Measurements from ENCODE around the gene DENND4B. TPM values are rescaled to one million over a fixed set of nuclear protein-coding genes. Genes with fewer than 3 reads are reported as not detected.

DENND4B gene
- total and polyA plus RNA-seq, 9 of the 15 experiments (the other 6 are each of a cell fraction or from before 2014, with no cell fraction given) = 9.5 to 80.5 (median 23.1) TPM

GRCh38 chr1:153995202-153995601 is 48.7 kb upstream of the DENND4B start:
- H2AFZ ChIP-seq (ENCODE audit: low read depth, low read length) = no peak overlapping the region
- ChIA-PET CTCF (ENCODE audit: low intra/inter-chr PET ratio) (interaction anchor here (0.7 kb wide), 1 partner anchor 18 kb away, joined by 3 read pairs; no protein-coding TSS in a partner anchor), POLR2A (interaction anchor here (1.1 to 1.2 kb wide), 2 partner anchors 32 to 34 kb away, joined by 4 to 5 read pairs; no protein-coding TSS in a partner anchor)
- intact Hi-C loops (cut with micrococcal nuclease) (no loop called here), in situ Hi-C loops (cut with MboI) (no loop called here)
- BruUV-seq (replicated peaks) = no TSS peak
- TF ChIP-seq SREBF2 (CRISPR knock-in tag; IDR thresholded peaks at IDR 0.05) = no peak
- peak; percentile 16 for TF ChIP-seq KDM5B (IDR thresholded peaks at IDR 0.05; ENCODE audit: insufficient replicate concordance, low read depth, low read length)
- H3K27me3 ChIP-seq (ENCODE audit: control insufficient read depth in 2 of 2, insufficient read depth in 2 of 2, low read length in 2 of 2) = no peaks in the 10 kb centered on the region
- H3K4me1 ChIP-seq (replicated peaks in 1 of 2; ENCODE audit: control insufficient read depth in 2 of 2, insufficient read depth in 2 of 2, low read length in 2 of 2) = peaks cover 4 to 11% of the 10 kb centered on the region in 2 experiments; a peak in 2 of 5 replicates
- H3K9ac ChIP-seq (ENCODE audit: insufficient read depth in 1 of 2, low read depth in 2 of 2, low read length in 2 of 2) = no peak overlapping the region
- H3K36me3 ChIP-seq (ENCODE audit: control insufficient read depth, insufficient read depth, low read length) = peaks cover 43% of the 10 kb centered on the region
- no peaks in the 10 kb centered on the region; the same call in 1 of the 2 replicates for H4K20me1 ChIP-seq (replicated peaks; ENCODE audit: control insufficient read depth, insufficient read depth, low read length)
- H3K4me3 ChIP-seq = no peak overlapping the region
- peaks cover 27% of the 10 kb centered on the region for H3K79me2 ChIP-seq (ENCODE audit: control insufficient read depth, insufficient read depth, low read length)
- DNase-seq (ENCODE audit: extremely low read depth in 1 of 4, low spot score in 3 of 4) = no peak
- H3K9me1 ChIP-seq (ENCODE audit: control insufficient read depth, insufficient read depth, low read length) = no peaks in the 10 kb centered on the region
- FAIRE-seq = no peak
- WGBS (ENCODE audit: insufficient coverage, low coverage, missing lambda C conversion rate) = 100% methylated on average over 3 of the region's 3 CpGs
- H3K9me3 ChIP-seq (replicated peaks; ENCODE audit: control insufficient read depth, insufficient read depth, low read depth, low read length) = no peaks in the 10 kb centered on the region
- no peak overlapping the region for H3K4me2 ChIP-seq (ENCODE audit: insufficient read depth, low read length)
- H3K27ac ChIP-seq (ENCODE audit: extremely low read depth, low read depth, low read length) = no peak overlapping the region
- ATAC-seq = no peak

DNA sequence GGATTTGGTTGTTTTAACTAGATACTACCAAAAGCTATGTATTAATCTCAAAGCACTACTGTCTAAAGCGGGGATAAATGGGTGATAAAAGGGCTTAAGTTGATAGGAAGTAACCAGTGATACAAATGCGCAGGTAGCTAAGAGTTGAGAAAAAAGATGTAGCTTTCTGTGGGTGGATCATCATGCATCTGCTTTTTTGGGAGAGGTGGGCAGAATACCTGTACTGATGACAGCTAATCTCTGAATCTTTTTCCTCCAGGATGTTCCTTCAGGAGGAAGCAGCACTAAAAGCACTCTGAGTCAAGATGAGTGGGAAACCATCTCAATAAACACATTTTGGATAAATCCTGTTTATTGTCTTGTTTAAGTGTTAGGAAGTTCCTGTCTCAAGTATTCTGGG is 45.3 kb upstream of the DENND4B start:
- WGBS (ENCODE audit: insufficient coverage, low coverage, missing lambda C conversion rate) = 5% methylated on average over 2 of the region's 2 CpGs
- TF ChIP-seq ZNF830 (CRISPR knock-in tag; IDR thresholded peaks at IDR 0.05) = no peak
- TF ChIP-seq ZNF695 (CRISPR knock-in tag; IDR thresholded peaks at IDR 0.05) = no peak
- no peak for TF ChIP-seq NFIC (IDR thresholded peaks at IDR 0.05)
- 0 out of 2 replicates have a peak, but pooled peaks have one; percentile 24 for TF ChIP-seq ILF3 (IDR thresholded peaks at IDR 0.05; ENCODE audit: borderline replicate concordance)
- peak; percentile 65 for TF ChIP-seq RBFOX2 (IDR thresholded peaks at IDR 0.05; ENCODE audit: low read depth, low read length)
- TF ChIP-seq EGR1 (conservative IDR thresholded peaks at IDR 0.05) = no peak
- TF ChIP-seq ELF1 (tag; IDR thresholded peaks at IDR 0.05) = 0 out of 2 replicates have a peak, but pooled peaks have one; percentile 6
- TF ChIP-seq, protein P1, sequence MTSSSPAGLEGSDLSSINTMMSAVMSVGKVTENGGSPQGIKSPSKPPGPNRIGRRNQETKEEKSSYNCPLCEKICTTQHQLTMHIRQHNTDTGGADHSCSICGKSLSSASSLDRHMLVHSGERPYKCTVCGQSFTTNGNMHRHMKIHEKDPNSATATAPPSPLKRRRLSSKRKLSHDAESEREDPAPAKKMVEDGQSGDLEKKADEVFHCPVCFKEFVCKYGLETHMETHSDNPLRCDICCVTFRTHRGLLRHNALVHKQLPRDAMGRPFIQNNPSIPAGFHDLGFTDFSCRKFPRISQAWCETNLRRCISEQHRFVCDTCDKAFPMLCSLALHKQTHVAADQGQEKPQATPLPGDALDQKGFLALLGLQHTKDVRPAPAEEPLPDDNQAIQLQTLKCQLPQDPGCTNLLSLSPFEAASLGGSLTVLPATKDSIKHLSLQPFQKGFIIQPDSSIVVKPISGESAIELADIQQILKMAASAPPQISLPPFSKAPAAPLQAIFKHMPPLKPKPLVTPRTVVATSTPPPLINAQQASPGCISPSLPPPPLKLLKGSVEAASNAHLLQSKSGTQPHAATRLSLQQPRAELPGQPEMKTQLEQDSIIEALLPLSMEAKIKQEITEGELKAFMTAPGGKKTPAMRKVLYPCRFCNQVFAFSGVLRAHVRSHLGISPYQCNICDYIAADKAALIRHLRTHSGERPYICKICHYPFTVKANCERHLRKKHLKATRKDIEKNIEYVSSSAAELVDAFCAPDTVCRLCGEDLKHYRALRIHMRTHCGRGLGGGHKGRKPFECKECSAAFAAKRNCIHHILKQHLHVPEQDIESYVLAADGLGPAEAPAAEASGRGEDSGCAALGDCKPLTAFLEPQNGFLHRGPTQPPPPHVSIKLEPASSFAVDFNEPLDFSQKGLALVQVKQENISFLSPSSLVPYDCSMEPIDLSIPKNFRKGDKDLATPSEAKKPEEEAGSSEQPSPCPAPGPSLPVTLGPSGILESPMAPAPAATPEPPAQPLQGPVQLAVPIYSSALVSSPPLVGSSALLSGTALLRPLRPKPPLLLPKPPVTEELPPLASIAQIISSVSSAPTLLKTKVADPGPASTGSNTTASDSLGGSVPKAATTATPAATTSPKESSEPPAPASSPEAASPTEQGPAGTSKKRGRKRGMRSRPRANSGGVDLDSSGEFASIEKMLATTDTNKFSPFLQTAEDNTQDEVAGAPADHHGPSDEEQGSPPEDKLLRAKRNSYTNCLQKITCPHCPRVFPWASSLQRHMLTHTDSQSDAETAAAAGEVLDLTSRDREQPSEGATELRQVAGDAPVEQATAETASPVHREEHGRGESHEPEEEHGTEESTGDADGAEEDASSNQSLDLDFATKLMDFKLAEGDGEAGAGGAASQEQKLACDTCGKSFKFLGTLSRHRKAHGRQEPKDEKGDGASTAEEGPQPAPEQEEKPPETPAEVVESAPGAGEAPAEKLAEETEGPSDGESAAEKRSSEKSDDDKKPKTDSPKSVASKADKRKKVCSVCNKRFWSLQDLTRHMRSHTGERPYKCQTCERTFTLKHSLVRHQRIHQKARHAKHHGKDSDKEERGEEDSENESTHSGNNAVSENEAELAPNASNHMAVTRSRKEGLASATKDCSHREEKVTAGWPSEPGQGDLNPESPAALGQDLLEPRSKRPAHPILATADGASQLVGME (CRISPR knock-in tag; IDR thresholded peaks at IDR 0.05) = no peak
- no peak for TF ChIP-seq GTF2E2 (tag; IDR thresholded peaks at IDR 0.05)

More for the DNA sequence above, 45.3 kb upstream of the DENND4B start:
- CTCF ChIA-PET (ENCODE audit: low intra/inter-chr PET ratio) = no interaction called here
- Histone ChIP-seq H3K9me1 (ENCODE audit: control insufficient read depth, insufficient read depth, low read length) (no peaks in the 10 kb centered on the region), H3K9me3 (replicated peaks; ENCODE audit: control insufficient read depth, insufficient read depth, low read depth, low read length) (no peaks in the 10 kb centered on the region), H3K4me2 (ENCODE audit: insufficient read depth, low read length) (peak overlapping the region; percentile 98), H3K27me3 (ENCODE audit: control insufficient read depth in 2 of 2, insufficient read depth in 2 of 2, low read length in 2 of 2) (no peaks in the 10 kb centered on the region), H3K4me3 (peak overlapping the region; percentile 81), H3K36me3 (ENCODE audit: control insufficient read depth, insufficient read depth, low read length) (peaks cover 43% of the 10 kb centered on the region), H4K20me1 (replicated peaks; ENCODE audit: control insufficient read depth, insufficient read depth, low read length) (no peaks in the 10 kb centered on the region; the same call in 1 of the 2 replicates), H3K4me1 (replicated peaks in 1 of 2; ENCODE audit: control insufficient read depth in 2 of 2, insufficient read depth in 2 of 2, low read length in 2 of 2) (peaks cover 4 to 11% of the 10 kb centered on the region in 2 experiments; a peak in 2 of 5 replicates), H3K27ac (ENCODE audit: extremely low read depth, low read depth, low read length) (peak overlapping the region; percentile 98), H2AFZ (ENCODE audit: low read depth, low read length) (no peak overlapping the region), H3K9ac (ENCODE audit: insufficient read depth in 1 of 2, low read depth in 2 of 2, low read length in 2 of 2) (peak overlapping the region; percentile 80 to 97), H3K79me2 (ENCODE audit: control insufficient read depth, insufficient read depth, low read length) (peaks cover 27% of the 10 kb centered on the region)
- FAIRE-seq = no peak
- ATAC-seq = no peak
- no peak for DNase-seq (ENCODE audit: extremely low read depth in 1 of 4, low spot score in 3 of 4)
- intact Hi-C loops (cut with micrococcal nuclease) = loop anchor here (5.0 kb wide), 1 partner anchor 190 kb away; no protein-coding TSS in a partner anchor
- in situ Hi-C loops (cut with MboI) = no loop called here
- no TSS peak for BruUV-seq (replicated peaks)
- POLR2A ChIA-PET = interaction anchor here (0.6 to 4.4 kb wide), 23 partner anchors 10 to 287 kb away, joined by 3 to 104 read pairs (median 9); partner anchors contain the start of genes CREB3L4, CRTC2, DENND4B and GATAD2B

All from K562 (cell line).